Adrenal gland (tissue), 12 donors: Measurements from ENCODE around the gene SCYGR1. TPM values are rescaled to one million over a fixed set of nuclear protein-coding genes. Genes with fewer than 3 reads are reported as not detected.

Experiments used
- DNase-seq, 7 donors: peaks; one replicate each; pipeline ENCODE4 v3.0.0-alpha.2; 2019 to 2020
- H3K27ac ChIP-seq, 5 donors: fragments of 200-600 bp; sonication (generic) in 4 of 5; 1 replicate in 3 of 5; 2 replicates in 2 of 5; pipeline versions ENCODE4 v1.5.1 to v1.8.0; 2016 to 2020; ENCODE audit warnings: mild to moderate bottlenecking in 1 of 5
- H3K27me3 ChIP-seq: fragments of 200-600 bp; 2 replicates; pipeline ENCODE4 v1.8.0; 2021
- H3K36me3 ChIP-seq, 2 donors: fragments of 200-600 bp; replicated peaks in 1 of 2; 1 replicate in 1 of 2; 2 replicates in 1 of 2; pipeline versions ENCODE4 v1.5.1 to v1.8.0; 2018 to 2022
- H3K4me1 ChIP-seq, 2 donors: fragments of 200-600 bp; replicated peaks in 1 of 2; 1 replicate in 1 of 2; 2 replicates in 1 of 2; pipeline versions ENCODE4 v1.5.1 to v1.8.0; 2018 to 2021
- H3K4me3 ChIP-seq, 4 donors: fragments of 200-600 bp; sonication (generic) in 3 of 4; one replicate each; pipeline ENCODE4 v1.5.1; 2016 to 2018
- H3K9me3 ChIP-seq, 3 donors: fragments of 200-600 bp; sonication (generic) in 1 of 3; replicated peaks in 1 of 3; 1 replicate in 2 of 3; 2 replicates in 1 of 3; pipeline versions ENCODE4 v1.5.1 to v1.8.0; 2016 to 2021
- CTCF ChIP-seq, 6 experiments: fragments of 450-650 bp in 4 of 6; fragments of 200-600 bp in 2 of 6; sonication (generic) in 1 of 6; IDR thresholded peaks; 1 replicate in 5 of 6; 2 replicates in 1 of 6; pipeline versions ENCODE4 v1.5.1 to v1.8.0; 2016 to 2021; ENCODE audit warnings: antibody characterized with exemption in 6 of 6, mild to moderate bottlenecking in 2 of 6, moderate library complexity in 1 of 6
- POLR2A ChIP-seq, 2 donors: fragments of 450-650 bp; IDR thresholded peaks; one replicate each; pipeline ENCODE4 v1.6.1; 2017; ENCODE audit warnings: antibody characterized with exemption in 2 of 2, mild to moderate bottlenecking in 2 of 2, moderate library complexity in 1 of 2
- WGBS, 4 donors: extraction: QIAGEN DNeasy Blood & Tissue Kit in 2 of 4; methylation state at CpG; one replicate each; pipeline versions ENCODE4 v1.1.5 to v1.1.7; 2013 to 2017; 5-methylcytosine and 5-hydroxymethylcytosine counted together
- intact Hi-C, 2 donors: fragments of 100-400 bp; cut with DNase I; formaldehyde crosslinking; loops; one replicate each; pipeline versions ENCODE4 v1.14.1 to v1.15.0; 2022 to 2023
- polyA plus RNA-seq, 3 donors: library from polyadenylated mRNA; stranded (reverse); fragments of 200-250 nt in 2 of 3; fragments of 350-450 nt in 1 of 3; fragmentation: Illumina TruSeq in 1 of 3; extraction: RNeasy Lipid Tissue Mini Kit (QIAGEN cat#74804) in 1 of 3; gene quantifications; one replicate each; pipeline ENCODE4 v1.2.3, GENCODE V29; 2013 to 2014
- total RNA-seq, 9 donors: library from RNA; depleted of rRNA in 4 of 9; stranded (reverse); fragments of >200 nt in 4 of 9; fragments of 120-200 nt in 1 of 9; fragmentation: NEBNext Ultra II Directional in 1 of 9; extraction: Animal tissue kit (Norgen Biotek cat#: 25700) in 1 of 9; gene quantifications; one replicate each; pipeline versions ENCODE4 v1.1.0 to v1.2.4, GENCODE V29; 2013 to 2023
- donor health status: healthy with polysubstance abuse.
- donor health status: Bipolar disorder and iron deficiency.
- donor health status: DM: yes; HTN: yes; CAD: no.
- donor health status: DM: no; HTN: no; CAD: no.
- donor health status: DM: no; HTN: no; CAD: no.
- donor health status: DM: yes; HTN: yes; CAD: no.

The SCYGR1 gene
- total and polyA plus RNA-seq, 12 donors: not detected

GRCh38 chr2:227406177-227407031, 18.7 kb upstream of the SCYGR1 start:
- intact Hi-C loops: loop anchor here in 1 of 2 donors (5.0 kb wide), 2 partner anchors 66 to 361 kb away; partner anchors contain the start of gene AGFG1

GRCh38 chr2:227404585-227405271, 17.0 kb upstream of the SCYGR1 start:
- Histone ChIP-seq H3K4me3 (no peak overlapping the region), H3K36me3 (no peaks in the 10 kb centered on the region), H3K9me3 (no peaks in the 10 kb centered on the region), H3K27ac (no peak overlapping the region), H3K4me1 (peaks cover 10 to 16% of the 10 kb centered on the region in 2 donors), H3K27me3 (no peaks in the 10 kb centered on the region)
- no peak for DNase-seq
- 79 to 90% (median 88%) methylated on average over 4 of the region's 4 CpGs for WGBS, 4 donors
- no peak for TF ChIP-seq POLR2A (IDR thresholded peaks at IDR 0.05)
- TF ChIP-seq CTCF (IDR thresholded peaks at IDR 0.05): peak in 2 of 6 experiments; percentile 8 to 26
- intact Hi-C loops: loop anchor here (5.0 kb wide), 2 partner anchors 68 to 363 kb away; partner anchors contain the start of gene AGFG1 (in 1 of the 2)

More at GRCh38 chr2:227406177-227407031, 18.7 kb upstream of the SCYGR1 start:
- Histone ChIP-seq H3K4me3 (no peak overlapping the region), H3K9me3 (no peaks in the 10 kb centered on the region), H3K36me3 (no peaks in the 10 kb centered on the region), H3K27ac (peak overlapping the region; percentile 52 to 95 (median 76)), H3K4me1 (peaks cover 10 to 16% of the 10 kb centered on the region in 2 donors), H3K27me3 (no peaks in the 10 kb centered on the region)
- peak; percentile 75 to 91 (median 82) for DNase-seq
- TF ChIP-seq POLR2A (IDR thresholded peaks at IDR 0.05): no peak
- peak; percentile 42 to 86 (median 74) for TF ChIP-seq CTCF (IDR thresholded peaks at IDR 0.05)
- WGBS, 4 donors: 2 to 3% (median 2%) methylated on average over 7 of the region's 7 CpGs

GRCh38 chr2:227402959-227403358, 15.2 kb upstream of the SCYGR1 start:
- TF ChIP-seq CTCF (IDR thresholded peaks at IDR 0.05) (no peak), POLR2A (IDR thresholded peaks at IDR 0.05) (no peak)
- WGBS, 4 donors: 52 to 60% (median 56%) methylated on average over 4 of the region's 4 CpGs
- Histone ChIP-seq H3K4me3 (no peak overlapping the region), H3K9me3 (no peaks in the 10 kb centered on the region), H3K27me3 (no peaks in the 10 kb centered on the region), H3K27ac (no peak overlapping the region), H3K36me3 (no peaks in the 10 kb centered on the region), H3K4me1 (peaks cover 10 to 16% of the 10 kb centered on the region in 2 donors)
- intact Hi-C loops: loop anchor here in 1 of 2 donors (5.0 kb wide), 1 partner anchor 364 kb away; no protein-coding TSS in a partner anchor
- DNase-seq: peak in 1 of 7 donors; percentile 31

GRCh38 chr2:227402321-227402720, 14.6 kb upstream of the SCYGR1 start:
- H3K4me1 ChIP-seq: peaks cover 10 to 16% of the 10 kb centered on the region in 2 donors
- H3K36me3 ChIP-seq: no peaks in the 10 kb centered on the region
- H3K27ac ChIP-seq: no peak overlapping the region
- H3K9me3 ChIP-seq: no peaks in the 10 kb centered on the region
- no peaks in the 10 kb centered on the region for H3K27me3 ChIP-seq
- TF ChIP-seq POLR2A (IDR thresholded peaks at IDR 0.05): no peak
- no peak for TF ChIP-seq CTCF (IDR thresholded peaks at IDR 0.05)
- intact Hi-C loops: loop anchor here in 1 of 2 donors (5.0 kb wide), 1 partner anchor 365 kb away; no protein-coding TSS in a partner anchor
- H3K4me3 ChIP-seq: no peak overlapping the region
- DNase-seq: no peak
